IMR-90 (cell line): ENCODE measurements around the gene ABCG8. TPM values are rescaled to one million over a fixed set of nuclear protein-coding genes. Genes with fewer than 3 reads are reported as not detected.

Source experiments
- ATAC-seq: fragments of 200-7000 bp; cut with Tn5 transposase; 2 replicates; pipeline ENCODE4 v1.9.1; 2020; ENCODE audit warnings: low read depth, mild to moderate bottlenecking, moderate library complexity
- BruUV-seq: library from RNA; stranded (reverse); fragments of 400-500 nt; replicated peaks from 2 replicates; lab custom pipeline; 2021; lab: Mats Ljungman, UMichigan
- CTCF ChIA-PET: fragments of 300-600 bp; formaldehyde crosslinking; extraction: SDS; loops from one replicate; lab custom pipeline; 2021; ENCODE audit warnings: antibody characterized with exemption; lab: Yijun Ruan, JAX
- POLR2A ChIA-PET: fragments of 300-600 bp; sonication (Branson Sonifier 250); formaldehyde crosslinking; loops from one replicate; lab custom pipeline; 2022; ENCODE audit warnings: antibody characterized with exemption; ENCODE audit not compliant: unreplicated experiment; lab: Charles Lee
- DNase-seq: peaks from one replicate; pipeline ENCODE4 v3.0.0; 2013
- H2AFZ ChIP-seq: replicated peaks from 2 replicates; pipeline ENCODE3; 2013; ENCODE audit warnings: low read length, mild to moderate bottlenecking; ENCODE audit not compliant: poor library complexity
- H2AK5ac ChIP-seq: 2 replicates; pipeline ENCODE4 v1.6.1; 2013; ENCODE audit warnings: low read depth, low read length, inconsistent platforms
- H2AK9ac ChIP-seq: replicated peaks from 2 replicates; pipeline ENCODE3; 2013; ENCODE audit warnings: mild to moderate bottlenecking, low read depth, low read length, moderate library complexity; ENCODE audit not compliant: poor library complexity
- H2BK120ac ChIP-seq: 2 replicates; pipeline ENCODE4 v1.6.1; 2013; ENCODE audit warnings: low read depth, low read length, inconsistent platforms
- H2BK15ac ChIP-seq: 3 replicates; pipeline ENCODE4 v1.6.1; 2013; ENCODE audit warnings: low read depth, low read length, inconsistent platforms
- H2BK20ac ChIP-seq: 2 replicates; pipeline ENCODE4 v1.6.1; 2013; ENCODE audit warnings: low read depth, mild to moderate bottlenecking, inconsistent platforms, low read length, moderate library complexity
- H2BK5ac ChIP-seq: 2 replicates; pipeline ENCODE4 v1.6.1; 2013; ENCODE audit warnings: mild to moderate bottlenecking, low read depth, low read length, inconsistent platforms; ENCODE audit not compliant: poor library complexity, severe bottlenecking
- H3K14ac ChIP-seq: replicated peaks from 2 replicates; pipeline ENCODE4 v1.6.1; 2013; ENCODE audit warnings: low read depth, low read length, inconsistent platforms
- H3K18ac ChIP-seq: 2 replicates; pipeline ENCODE4 v1.6.1; 2013; ENCODE audit warnings: low read depth, low read length, control low read depth
- H3K23ac ChIP-seq: 2 replicates; pipeline ENCODE4 v1.6.1; 2013; ENCODE audit warnings: low read depth, low read length, inconsistent platforms
- H3K27ac ChIP-seq: 2 replicates; pipeline ENCODE4 v1.5.1; 2013; ENCODE audit warnings: mild to moderate bottlenecking, control low read depth, low read length; ENCODE audit not compliant: insufficient read depth
- H3K27me3 ChIP-seq: 2 replicates; pipeline ENCODE4 v1.6.1; 2013; ENCODE audit warnings: low read length; ENCODE audit not compliant: control insufficient read depth, insufficient read depth
- H3K36me3 ChIP-seq: 2 replicates; pipeline ENCODE4 v1.6.1; 2013; ENCODE audit warnings: low read length, mixed read lengths; ENCODE audit not compliant: control insufficient read depth, insufficient read depth
- H3K4ac ChIP-seq: 2 replicates; pipeline ENCODE4 v1.6.1; 2013; ENCODE audit warnings: low read depth, low read length, inconsistent platforms
- H3K4me1 ChIP-seq: 2 replicates; pipeline ENCODE4 v1.6.1; 2013; ENCODE audit warnings: low read length, mixed read lengths; ENCODE audit not compliant: control insufficient read depth, insufficient read depth
- H3K4me2 ChIP-seq: 2 replicates; pipeline ENCODE4 v1.6.1; 2013; ENCODE audit warnings: low read depth, mild to moderate bottlenecking, control low read depth, low read length, moderate library complexity
- H3K4me3 ChIP-seq: 2 replicates; pipeline ENCODE4 v1.5.1; 2013; ENCODE audit warnings: low read depth, mild to moderate bottlenecking, control low read depth, low read length, moderate library complexity; ENCODE audit not compliant: insufficient read depth
- H3K56ac ChIP-seq: 2 replicates; pipeline ENCODE4 v1.6.1; 2013; ENCODE audit warnings: low read length, inconsistent platforms; ENCODE audit not compliant: insufficient read depth; ENCODE audit errors: extremely low read depth
- H3K79me1 ChIP-seq, 2 experiments: 2 replicates each; pipeline ENCODE4 v1.6.1; 2013; ENCODE audit warnings: low read length in 2 of 2, inconsistent platforms in 1 of 2, low read depth in 1 of 2
- H3K9ac ChIP-seq: 2 replicates; pipeline ENCODE4 v1.6.1; 2013; ENCODE audit warnings: low read depth, low read length, control low read depth
- H3K9me1 ChIP-seq: 2 replicates; pipeline ENCODE4 v1.6.1; 2013; ENCODE audit warnings: low read length, inconsistent platforms; ENCODE audit not compliant: insufficient read depth
- H3K9me3 ChIP-seq: 2 replicates; pipeline ENCODE4 v1.6.1; 2013; ENCODE audit warnings: low read length; ENCODE audit not compliant: control insufficient read depth, insufficient read depth
- H4K20me1 ChIP-seq: 2 replicates; pipeline ENCODE4 v1.6.1; 2013; ENCODE audit warnings: low read length, inconsistent platforms; ENCODE audit not compliant: insufficient read depth
- H4K5ac ChIP-seq: 2 replicates; pipeline ENCODE4 v1.6.1; 2013; ENCODE audit warnings: mild to moderate bottlenecking, low read depth, low read length, control low read depth
- H4K8ac ChIP-seq, 2 experiments: 2 replicates each; pipeline ENCODE4 v1.6.1; 2013; ENCODE audit warnings: low read depth in 2 of 2, low read length in 2 of 2, control low read depth in 1 of 2, inconsistent platforms in 1 of 2
- H4K91ac ChIP-seq: 2 replicates; pipeline ENCODE4 v1.6.1; 2013; ENCODE audit warnings: low read depth, low read length, inconsistent platforms; ENCODE audit not compliant: insufficient read depth
- BHLHE40 ChIP-seq: fragments of 150-350 bp; IDR thresholded peaks from 2 replicates; pipeline ENCODE4 v1.6.1; 2016; ENCODE audit warnings: mild to moderate bottlenecking, low read depth, low read length
- CEBPB ChIP-seq: IDR thresholded peaks from 2 replicates; pipeline ENCODE4 v1.6.1; 2012; ENCODE audit warnings: low read depth, low read length, improper control_type of control experiment
- CHD1 ChIP-seq: IDR thresholded peaks from 2 replicates; pipeline ENCODE4 v1.6.1; 2012; ENCODE audit warnings: low read depth, low read length, improper control_type of control experiment
- CTCF ChIP-seq: conservative IDR thresholded peaks from 2 replicates; pipeline ENCODE4 v1.5.1; 2012; ENCODE audit warnings: mild to moderate bottlenecking, low read depth, low read length, improper control_type of control experiment
- ELK1 ChIP-seq: fragments of 150-350 bp; IDR thresholded peaks from 2 replicates; pipeline ENCODE4 v1.6.1; 2016; ENCODE audit warnings: low read depth, mild to moderate bottlenecking, low read length, moderate library complexity, borderline replicate concordance
- FOS ChIP-seq: fragments of 150-350 bp; IDR thresholded peaks from 2 replicates; pipeline ENCODE4 v1.6.1; 2016; ENCODE audit warnings: low read depth, low read length
- MAFK ChIP-seq: IDR thresholded peaks from 2 replicates; pipeline ENCODE4 v1.6.1; 2012; ENCODE audit warnings: low read depth, low read length, improper control_type of control experiment
- MAZ ChIP-seq: IDR thresholded peaks from 2 replicates; pipeline ENCODE4 v1.6.1; 2012; ENCODE audit warnings: low read depth, mild to moderate bottlenecking, low read length, improper control_type of control experiment, moderate library complexity, borderline replicate concordance
- MXI1 ChIP-seq: IDR thresholded peaks from 2 replicates; pipeline ENCODE4 v1.6.1; 2012; ENCODE audit warnings: low read depth, mild to moderate bottlenecking, low read length, moderate library complexity, borderline replicate concordance
- NFE2L2 ChIP-seq: fragments of 150-350 bp; IDR thresholded peaks from 2 replicates; pipeline ENCODE4 v1.6.1; 2016; ENCODE audit warnings: low read depth, mild to moderate bottlenecking, low read length
- POLR2A ChIP-seq: IDR thresholded peaks from 2 replicates; pipeline ENCODE4 v1.6.1; 2012; ENCODE audit warnings: mild to moderate bottlenecking, low read depth, low read length
- RAD21 ChIP-seq: IDR thresholded peaks from 2 replicates; pipeline ENCODE4 v1.6.1; 2012; ENCODE audit warnings: low read length, improper control_type of control experiment
- RCOR1 ChIP-seq: IDR thresholded peaks from 2 replicates; pipeline ENCODE4 v1.6.1; 2012; ENCODE audit warnings: mild to moderate bottlenecking, low read length, improper control_type of control experiment; ENCODE audit not compliant: insufficient replicate concordance
- RFX5 ChIP-seq: IDR thresholded peaks from 2 replicates; pipeline ENCODE4 v1.8.0; 2012; ENCODE audit warnings: low read depth, mild to moderate bottlenecking, low read length, moderate library complexity
- SMC3 ChIP-seq: fragments of 150-350 bp; IDR thresholded peaks from 2 replicates; pipeline ENCODE4 v1.6.1; 2016; ENCODE audit warnings: low read depth, mild to moderate bottlenecking, antibody characterized with exemption, low read length, moderate library complexity
- USF2 ChIP-seq: fragments of 150-350 bp; IDR thresholded peaks from 2 replicates; pipeline ENCODE4 v1.6.1; 2017; ENCODE audit warnings: mild to moderate bottlenecking, antibody characterized with exemption, low read length, low read depth
- WGBS, 2 experiments: methylation state at CpG; one replicate each; pipeline versions ENCODE4 v1.1.5 to v1.1.7; 2013; ENCODE audit warnings: missing lambda C conversion rate in 2 of 2; ENCODE audit not compliant: insufficient read length in 1 of 2; ENCODE audit errors: extremely low coverage in 2 of 2; 5-methylcytosine and 5-hydroxymethylcytosine counted together
- dilution Hi-C: fragments of 300-500 bp; cut with HindIII; formaldehyde crosslinking; loops from one replicate; pipeline ENCODE4 v1.14.3; 2018; ENCODE audit warnings: low sequenced_read_pairs; ENCODE audit not compliant: unreplicated experiment
- in situ Hi-C: fragments of 300-500 bp; cut with MboI; formaldehyde crosslinking; loops from 3 replicates; pipeline ENCODE4 v1.14.3; 2019; ENCODE audit warnings: low sequenced_read_pairs, inconsistent platforms, mixed read lengths
- intact Hi-C: fragments of 100-400 bp; cut with micrococcal nuclease; formaldehyde crosslinking; loops from 2 replicates; pipeline ENCODE4 v1.10.0; 2022
- polyA plus RNA-seq, 3 experiments: library from polyadenylated mRNA; depleted of rRNA; stranded (reverse); fragments of >200 nt; gene quantifications; 2 replicates each; pipeline ENCODE4 v1.2.3, GENCODE V29; 2012; ENCODE audit warnings: low replicate concordance in 1 of 3
- total RNA-seq: library from RNA; depleted of rRNA; stranded (reverse); fragments of >200 nt; gene quantifications from 2 replicates; pipeline ENCODE4 v1.2.3, GENCODE V29; 2012

Gene ABCG8
- total and polyA plus RNA-seq, 2 of the 4 experiments (the other 2 are of a cell fraction): not detected

- no peak overlapping the region for H4K5ac ChIP-seq
These were observed 36.6 kb upstream of the ABCG8 start for GRCh38 chr2:43802135-43802534.

More at GRCh38 chr2:43802135-43802534, 36.6 kb upstream of the ABCG8 start:
- Histone ChIP-seq H3K9me1 (no peaks in the 10 kb centered on the region), H3K14ac (no peak overlapping the region), H3K23ac (no peak overlapping the region), H2BK20ac (no peak overlapping the region), H3K4me1 (no peaks in the 10 kb centered on the region), H3K9ac (no peak overlapping the region), H3K4ac (no peak overlapping the region), H3K79me1 (no peaks in the 10 kb centered on the region), H3K36me3 (peaks cover 4% of the 10 kb centered on the region; the same call in 1 of the 2 replicates), H4K8ac (no peak overlapping the region), H3K18ac (no peak overlapping the region), H2AK9ac (no peak overlapping the region), H4K20me1 (no peaks in the 10 kb centered on the region), H2AK5ac (no peak overlapping the region), H3K27me3 (no peaks in the 10 kb centered on the region), H2AFZ (no peak overlapping the region), H4K91ac (no peak overlapping the region), H3K9me3 (no peaks in the 10 kb centered on the region), H3K4me2 (no peak overlapping the region), H2BK5ac (no peak overlapping the region), H3K4me3 (no peak overlapping the region), H3K27ac (no peak overlapping the region), H2BK15ac (no peak overlapping the region), H2BK120ac (no peak overlapping the region), H3K56ac (no peak overlapping the region)
- ChIA-PET CTCF (interaction anchor here (0.7 to 1.0 kb wide), 2 partner anchors 12 to 27 kb away, joined by 3 read pairs; no protein-coding TSS in a partner anchor), POLR2A (no interaction called here)
- WGBS, 2 experiments: no CpG with 5 or more reads among the region's 2 CpGs
- no TSS peak for BruUV-seq
- DNase-seq (no peak), ATAC-seq (no peak)
- TF ChIP-seq MXI1 (no peak), FOS (no peak), CHD1 (no peak), MAZ (no peak), CEBPB (no peak), MAFK (no peak), BHLHE40 (no peak), CTCF (no peak), RFX5 (no peak), RCOR1 (no peak), USF2 (no peak), POLR2A (no peak), NFE2L2 (no peak), RAD21 (no peak), ELK1 (no peak), SMC3 (no peak)
- dilution Hi-C loops: no loop called here
- in situ Hi-C loops: no loop called here
- intact Hi-C loops: no loop called here
